ENCODE data around the gene KRTAP4-6. TPM values are rescaled to one million over a fixed set of nuclear protein-coding genes. Genes with fewer than 3 reads are reported as not detected.
"Not testable (repeated sequence)": the region's sequence is repeated elsewhere in the genome, so short reads cannot be mapped to it uniquely, and the experiment has no call there.

KRTAP4-6 gene
- total RNA-seq, 1 donor from 2014 or later, result not detected

- H3K9me3 Mint-ChIP-seq, result no peaks in the 10 kb centered on the region
- H3K4me1 Mint-ChIP-seq, result no peaks in the 10 kb centered on the region
- DNase-seq (ENCODE audit: low read depth, low spot score), result no peak
- H3K4me3 Mint-ChIP-seq, result no peak overlapping the region
- H3K36me3 Mint-ChIP-seq (ENCODE audit: low read depth), result no peaks in the 10 kb centered on the region
- TF ChIP-seq CTCF (conservative IDR thresholded peaks at IDR 0.05), result no peak
- H3K27ac Mint-ChIP-seq (ENCODE audit: unreplicated experiment), result no peak overlapping the region
- H3K27me3 Mint-ChIP-seq (ENCODE audit: low read depth), result peaks cover 40% of the 10 kb centered on the region
Measured at GRCh38 chr17:41118721-41119120, 21.6 kb downstream of the KRTAP4-6 start.

DNA sequence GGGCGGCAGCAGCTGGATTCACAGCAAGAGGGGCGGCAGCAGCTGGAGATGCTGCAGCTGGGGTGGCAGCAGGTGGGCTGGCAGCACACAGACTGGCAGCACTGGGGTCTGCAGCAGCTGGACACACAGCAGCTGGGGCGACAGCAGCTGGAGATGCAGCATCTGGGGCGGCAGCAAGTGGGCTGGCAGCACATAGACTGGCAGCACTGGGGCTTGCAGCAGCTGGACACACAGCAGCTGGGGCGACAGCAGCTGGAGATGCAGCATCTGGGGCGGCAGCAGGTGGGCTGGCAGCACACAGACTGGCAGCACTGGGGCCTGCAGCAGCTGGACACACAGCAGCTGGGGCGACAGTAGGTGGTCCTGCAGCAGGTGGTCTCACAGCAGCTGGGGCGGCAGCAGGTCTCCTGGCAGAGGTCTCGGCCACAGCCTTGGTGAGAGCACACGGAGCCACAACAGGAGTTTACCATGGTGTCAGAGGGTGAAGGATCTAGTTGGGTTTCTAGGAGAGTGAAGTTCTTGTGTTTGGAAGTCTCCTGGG, 22.4 kb downstream of the KRTAP4-6 start, which contains the start of gene KRTAP4-11:
TSS of gene KRTAP4-11 (minus strand) at position 528 of the 541 bp plus-strand sequence. CDS start at position 470, 58 bp downstream.
- H3K9me3 Mint-ChIP-seq; H3K27ac Mint-ChIP-seq (ENCODE audit: unreplicated experiment); H3K36me3 Mint-ChIP-seq (ENCODE audit: low read depth): not testable (repeated sequence)

DNA sequence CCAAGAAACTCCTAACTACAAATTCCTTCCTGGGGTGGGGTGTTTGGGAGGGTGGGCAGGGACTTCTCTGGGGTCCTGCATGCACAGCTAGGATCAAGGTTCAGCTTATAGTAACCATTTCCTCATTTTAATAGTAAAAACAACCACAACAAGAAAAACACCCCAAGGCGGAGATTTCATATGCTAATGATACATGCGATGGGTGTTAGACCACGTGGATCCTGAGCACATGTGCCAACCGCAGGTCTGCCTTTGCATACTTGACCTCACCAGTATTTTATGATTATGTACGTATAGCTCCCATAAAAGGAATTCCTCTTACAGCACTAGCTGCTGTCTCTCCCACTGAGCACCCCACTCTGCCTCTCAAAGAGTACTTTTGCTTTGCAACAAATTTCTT, 24.0 kb downstream of the KRTAP4-6 start:
- no peak overlapping the region for H3K27ac Mint-ChIP-seq (ENCODE audit: unreplicated experiment)
- no peaks in the 10 kb centered on the region for H3K36me3 Mint-ChIP-seq (ENCODE audit: low read depth)
- no peaks in the 10 kb centered on the region for H3K4me1 Mint-ChIP-seq
- TF ChIP-seq CTCF (conservative IDR thresholded peaks at IDR 0.05), result no peak
- no peak overlapping the region for H3K4me3 Mint-ChIP-seq
- DNase-seq (ENCODE audit: low read depth, low spot score), result no peak
- H3K27me3 Mint-ChIP-seq (ENCODE audit: low read depth), result peaks cover 26% of the 10 kb centered on the region
- H3K9me3 Mint-ChIP-seq, result no peaks in the 10 kb centered on the region

More for the DNA sequence above, 22.4 kb downstream of the KRTAP4-6 start, which contains the start of gene KRTAP4-11:
- DNase-seq (ENCODE audit: low read depth, low spot score); H3K4me3 Mint-ChIP-seq; H3K4me1 Mint-ChIP-seq: not testable (repeated sequence)
- H3K27me3 Mint-ChIP-seq (ENCODE audit: low read depth), result peaks cover 35% of the 10 kb centered on the region

GRCh38 chr17:41111151-41111885, 29.0 kb downstream of the KRTAP4-6 start:
- no peak overlapping the region for H3K27ac Mint-ChIP-seq (ENCODE audit: unreplicated experiment)
- no peak overlapping the region for H3K4me3 Mint-ChIP-seq
- peaks cover 11% of the 10 kb centered on the region for H3K27me3 Mint-ChIP-seq (ENCODE audit: low read depth)
- H3K9me3 Mint-ChIP-seq, result peaks cover 5% of the 10 kb centered on the region
- H3K36me3 Mint-ChIP-seq (ENCODE audit: low read depth), result peaks cover 3% of the 10 kb centered on the region
- H3K4me1 Mint-ChIP-seq, result no peaks in the 10 kb centered on the region
- DNase-seq (ENCODE audit: low read depth, low spot score), result no peak
- no peak for TF ChIP-seq CTCF (conservative IDR thresholded peaks at IDR 0.05)

GRCh38 chr17:41108728-41109386, 31.5 kb downstream of the KRTAP4-6 start:
- H3K9me3 Mint-ChIP-seq; H3K27me3 Mint-ChIP-seq (ENCODE audit: low read depth); H3K4me3 Mint-ChIP-seq; H3K27ac Mint-ChIP-seq (ENCODE audit: unreplicated experiment); H3K36me3 Mint-ChIP-seq (ENCODE audit: low read depth); DNase-seq (ENCODE audit: low read depth, low spot score); H3K4me1 Mint-ChIP-seq: not testable (repeated sequence)

DNA sequence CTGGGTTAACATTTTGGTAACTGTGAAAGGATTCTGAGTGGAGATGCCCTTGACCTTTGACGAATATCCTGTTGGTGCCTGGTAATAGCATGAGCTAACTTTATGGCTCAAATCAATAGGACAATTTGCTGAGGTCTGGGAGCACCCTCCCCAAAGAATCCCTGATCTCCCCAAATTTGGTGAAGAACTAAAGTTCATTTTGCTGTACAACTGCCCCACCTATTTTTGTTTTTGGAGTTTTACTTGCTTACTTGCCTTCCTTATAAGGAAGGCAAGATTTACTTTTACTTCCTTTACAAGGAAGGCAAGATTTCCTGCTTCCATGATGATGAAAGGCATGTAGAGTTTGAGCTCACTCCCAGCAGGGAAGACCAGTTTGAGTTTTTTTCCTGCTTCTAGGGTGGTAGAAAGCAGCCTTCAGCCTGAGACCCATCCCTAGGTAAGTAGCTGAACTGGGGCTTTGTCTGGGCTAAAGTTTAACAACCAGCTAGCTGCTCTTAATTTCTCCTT, 32.3 kb downstream of the KRTAP4-6 start:
- no peak for TF ChIP-seq CTCF (conservative IDR thresholded peaks at IDR 0.05)
- H3K36me3 Mint-ChIP-seq (ENCODE audit: low read depth), result peaks cover 3% of the 10 kb centered on the region
- peaks cover 12% of the 10 kb centered on the region for H3K27me3 Mint-ChIP-seq (ENCODE audit: low read depth)
- no peak for DNase-seq (ENCODE audit: low read depth, low spot score)
- no peak overlapping the region for H3K27ac Mint-ChIP-seq (ENCODE audit: unreplicated experiment)
- H3K4me1 Mint-ChIP-seq, result no peaks in the 10 kb centered on the region
- H3K9me3 Mint-ChIP-seq, result peaks cover 5% of the 10 kb centered on the region
- no peak overlapping the region for H3K4me3 Mint-ChIP-seq

GRCh38 chr17:41105347-41105746, 35.0 kb downstream of the KRTAP4-6 start, which contains the start of gene KRTAP4-9:
Gene KRTAP4-9 (plus strand): TSS chr17:41105389. CDS start chr17:41105389, 0 bp downstream.
- peaks cover 12% of the 10 kb centered on the region for H3K27me3 Mint-ChIP-seq (ENCODE audit: low read depth)
- H3K4me1 Mint-ChIP-seq; H3K4me3 Mint-ChIP-seq; H3K36me3 Mint-ChIP-seq (ENCODE audit: low read depth); DNase-seq (ENCODE audit: low read depth, low spot score); H3K9me3 Mint-ChIP-seq; H3K27ac Mint-ChIP-seq (ENCODE audit: unreplicated experiment): not testable (repeated sequence)

GRCh38 chr17:41104386-41105038, 35.8 kb downstream of the KRTAP4-6 start:
- not testable (repeated sequence) for H3K36me3 Mint-ChIP-seq (ENCODE audit: low read depth); H3K27ac Mint-ChIP-seq (ENCODE audit: unreplicated experiment); H3K9me3 Mint-ChIP-seq; DNase-seq (ENCODE audit: low read depth, low spot score); H3K4me3 Mint-ChIP-seq; H3K4me1 Mint-ChIP-seq
- H3K27me3 Mint-ChIP-seq (ENCODE audit: low read depth), result peaks cover 17% of the 10 kb centered on the region

Measured in neural crest cell (in vitro differentiated cells).